KMS-11 (cell line): ENCODE data around the gene OR8A1.

Experiments used
- H2AFZ ChIP-seq: fragments of 200-600 bp; sonication (generic); 2 replicates; pipeline ENCODE4 v1.6.1; 2016; ENCODE audit warnings: antibody characterized with exemption, mixed run types, low read depth
- H3K27ac ChIP-seq: fragments of 200-600 bp; sonication (generic); 2 replicates; pipeline ENCODE4 v1.6.1; 2016; ENCODE audit warnings: mild to moderate bottlenecking, mixed run types
- H3K27me3 ChIP-seq: fragments of 200-600 bp; sonication (generic); 2 replicates; pipeline ENCODE4 v1.6.1; 2017; ENCODE audit warnings: mild to moderate bottlenecking, low read depth, mixed run types, moderate library complexity; ENCODE audit not compliant: insufficient read depth
- H3K36me3 ChIP-seq: fragments of 200-600 bp; sonication (generic); 2 replicates; pipeline ENCODE4 v1.6.1; 2017; ENCODE audit warnings: mild to moderate bottlenecking, mixed run types; ENCODE audit not compliant: insufficient read depth
- H3K4me1 ChIP-seq: fragments of 200-600 bp; sonication (generic); 2 replicates; pipeline ENCODE4 v1.6.1; 2016; ENCODE audit warnings: mild to moderate bottlenecking, low read depth, mixed run types; ENCODE audit not compliant: poor library complexity, severe bottlenecking
- H3K4me2 ChIP-seq: fragments of 200-600 bp; sonication (generic); 2 replicates; pipeline ENCODE4 v1.7.0; 2016; ENCODE audit warnings: mild to moderate bottlenecking, mixed run types
- H3K4me3 ChIP-seq: fragments of 200-600 bp; sonication (generic); IDR thresholded peaks from 2 replicates; pipeline ENCODE4 v1.6.1; 2017; ENCODE audit warnings: low read depth, low read length, mixed read lengths; ENCODE audit not compliant: insufficient read depth
- H3K79me2 ChIP-seq: fragments of 200-600 bp; sonication (generic); 2 replicates; pipeline ENCODE4 v1.6.1; 2016; ENCODE audit warnings: low read depth, mixed run types; ENCODE audit not compliant: insufficient read depth
- H3K9ac ChIP-seq: fragments of 200-600 bp; sonication (generic); 2 replicates; pipeline ENCODE4 v1.6.1; 2016; ENCODE audit warnings: mild to moderate bottlenecking, mixed run types
- H4K20me1 ChIP-seq: fragments of 200-600 bp; sonication (generic); 2 replicates; pipeline ENCODE4 v1.6.1; 2016; ENCODE audit warnings: mild to moderate bottlenecking, mixed run types; ENCODE audit not compliant: insufficient read depth
- CTCF ChIP-seq: fragments of 200-600 bp; sonication (generic); conservative IDR thresholded peaks from 2 replicates; pipeline ENCODE4 v1.6.1; 2017; ENCODE audit warnings: low read depth, mild to moderate bottlenecking, antibody characterized with exemption, low read length, moderate library complexity, mixed read lengths

The OR8A1 gene

GRCh38 chr11:124608147-124608546 lies 38.4 kb downstream of the OR8A1 start:
- H3K9ac ChIP-seq: no peak overlapping the region
- H3K27ac ChIP-seq: no peak overlapping the region
- no peak overlapping the region for H2AFZ ChIP-seq
- no peaks in the 10 kb centered on the region for H3K4me1 ChIP-seq
- no peak for TF ChIP-seq CTCF
- no peaks in the 10 kb centered on the region for H3K79me2 ChIP-seq
- H4K20me1 ChIP-seq: no peaks in the 10 kb centered on the region
- no peaks in the 10 kb centered on the region for H3K27me3 ChIP-seq
- no peak overlapping the region for H3K4me3 ChIP-seq
- H3K36me3 ChIP-seq: no peaks in the 10 kb centered on the region
- no peak overlapping the region for H3K4me2 ChIP-seq

GRCh38 chr11:124610295-124610694 lies 40.5 kb downstream of the OR8A1 start:
- no peak overlapping the region for H2AFZ ChIP-seq
- H4K20me1 ChIP-seq: no peaks in the 10 kb centered on the region
- H3K27me3 ChIP-seq: no peaks in the 10 kb centered on the region
- TF ChIP-seq CTCF: no peak
- H3K27ac ChIP-seq: no peak overlapping the region
- H3K36me3 ChIP-seq: no peaks in the 10 kb centered on the region
- H3K79me2 ChIP-seq: no peaks in the 10 kb centered on the region
- no peak overlapping the region for H3K4me3 ChIP-seq
- no peak overlapping the region for H3K9ac ChIP-seq
- no peak overlapping the region for H3K4me2 ChIP-seq
- no peaks in the 10 kb centered on the region for H3K4me1 ChIP-seq

- Histone ChIP-seq H3K4me1 (no peaks in the 10 kb centered on the region), H3K4me2 (no peak within 1 kb of the TSS), H2AFZ (no peak within 1 kb of the TSS), H3K4me3 (no peak within 1 kb of the TSS), H3K27me3 (no peaks in the 10 kb centered on the region), H3K79me2 (no peaks in the 10 kb centered on the region), H4K20me1 (no peaks in the 10 kb centered on the region), H3K36me3 (no peaks in the 10 kb centered on the region), H3K9ac (no peak within 1 kb of the TSS), H3K27ac (no peak within 1 kb of the TSS)
- no peak for TF ChIP-seq CTCF
Measured at GRCh38 chr11:124611064-124611463, 41.3 kb downstream of the OR8A1 start, which contains the start of gene PANX3. TSS of gene PANX3 (plus strand) at chr11:124611428. CDS start at chr11:124611557, 129 bp downstream.

GRCh38 chr11:124612045-124612444 lies 42.2 kb downstream of the OR8A1 start:
- H3K4me3 ChIP-seq: no peak overlapping the region
- TF ChIP-seq CTCF: no peak
- H3K27ac ChIP-seq: no peak overlapping the region
- no peaks in the 10 kb centered on the region for H3K36me3 ChIP-seq
- H4K20me1 ChIP-seq: no peaks in the 10 kb centered on the region
- no peak overlapping the region for H3K4me2 ChIP-seq
- H3K79me2 ChIP-seq: no peaks in the 10 kb centered on the region
- no peak overlapping the region for H2AFZ ChIP-seq
- H3K4me1 ChIP-seq: no peaks in the 10 kb centered on the region
- no peaks in the 10 kb centered on the region for H3K27me3 ChIP-seq
- no peak overlapping the region for H3K9ac ChIP-seq
